HG02678 (cell line): ENCODE results near the gene KLF13.

ENCODE experiments used
- ATAC-seq: cut with Tn5 transposase; IDR thresholded peaks from one replicate; pipeline ENCODE4 v1.9.1; 2021; ENCODE audit warnings: mild to moderate bottlenecking, moderate library complexity; ENCODE audit not compliant: unreplicated experiment

The KLF13 gene

GRCh38 chr15:31331389-31331788 lies 4.8 kb downstream of the KLF13 start:
- no peak for ATAC-seq

DNA sequence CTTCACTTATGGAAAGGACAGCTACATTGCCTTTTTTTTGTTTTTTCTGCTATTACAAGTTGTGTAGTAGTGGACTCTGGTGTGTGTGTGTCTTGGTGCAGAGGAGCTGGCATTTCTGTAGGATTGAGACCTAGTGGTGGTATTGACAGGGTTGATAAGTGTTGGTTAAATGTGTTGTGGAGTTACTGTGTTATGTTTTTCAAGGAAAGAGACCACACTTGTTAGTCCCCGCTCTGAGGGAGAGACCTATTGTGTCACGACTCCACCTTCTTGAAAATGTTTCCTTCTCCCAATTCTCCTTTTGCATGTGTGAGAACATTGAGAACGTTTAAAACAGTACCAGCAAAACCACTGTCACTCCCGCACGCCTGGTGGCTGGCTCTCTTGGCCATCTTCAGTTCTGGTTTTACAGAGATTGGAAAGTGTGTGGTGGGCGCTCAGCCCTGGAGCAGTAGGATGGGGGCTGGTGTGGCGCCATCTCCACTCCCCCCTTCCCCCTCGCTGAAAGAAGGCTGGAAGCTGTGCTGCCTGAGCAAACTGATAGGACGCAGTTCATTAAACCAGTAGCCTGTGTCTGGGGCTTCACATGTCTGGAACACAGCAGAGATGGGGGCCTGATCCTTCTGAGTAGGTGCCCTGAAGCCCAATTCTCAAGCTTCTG lies 5.5 kb downstream of the KLF13 start:
- no peak for ATAC-seq

- no peak for ATAC-seq
Observed at GRCh38 chr15:31332681-31333071, 6.0 kb downstream of the KLF13 start.

DNA sequence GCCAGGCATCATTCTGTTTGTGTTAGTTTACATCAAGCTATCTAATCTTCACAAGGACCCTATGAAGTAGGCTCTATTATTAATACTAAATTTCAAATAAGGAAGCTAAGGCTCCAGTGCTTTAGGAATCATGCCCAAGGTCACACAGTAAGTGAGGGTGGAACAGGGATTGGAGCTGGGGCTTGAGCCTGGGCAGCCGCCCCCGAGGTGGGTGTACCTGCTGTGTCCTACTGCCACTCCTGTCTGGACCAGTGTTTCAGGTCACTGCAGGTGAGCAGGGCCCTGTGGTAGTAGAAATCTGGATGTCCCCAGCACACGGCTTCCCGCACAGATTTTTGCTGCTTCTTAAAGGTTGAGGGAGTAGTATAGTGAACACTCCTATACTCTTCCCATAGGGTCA lies 6.5 kb downstream of the KLF13 start:
- no peak for ATAC-seq

- ATAC-seq, result no peak
Observed at GRCh38 chr15:31333820-31334219, 7.2 kb downstream of the KLF13 start.

GRCh38 chr15:31335989-31336592 lies 9.5 kb downstream of the KLF13 start:
- no peak for ATAC-seq

DNA sequence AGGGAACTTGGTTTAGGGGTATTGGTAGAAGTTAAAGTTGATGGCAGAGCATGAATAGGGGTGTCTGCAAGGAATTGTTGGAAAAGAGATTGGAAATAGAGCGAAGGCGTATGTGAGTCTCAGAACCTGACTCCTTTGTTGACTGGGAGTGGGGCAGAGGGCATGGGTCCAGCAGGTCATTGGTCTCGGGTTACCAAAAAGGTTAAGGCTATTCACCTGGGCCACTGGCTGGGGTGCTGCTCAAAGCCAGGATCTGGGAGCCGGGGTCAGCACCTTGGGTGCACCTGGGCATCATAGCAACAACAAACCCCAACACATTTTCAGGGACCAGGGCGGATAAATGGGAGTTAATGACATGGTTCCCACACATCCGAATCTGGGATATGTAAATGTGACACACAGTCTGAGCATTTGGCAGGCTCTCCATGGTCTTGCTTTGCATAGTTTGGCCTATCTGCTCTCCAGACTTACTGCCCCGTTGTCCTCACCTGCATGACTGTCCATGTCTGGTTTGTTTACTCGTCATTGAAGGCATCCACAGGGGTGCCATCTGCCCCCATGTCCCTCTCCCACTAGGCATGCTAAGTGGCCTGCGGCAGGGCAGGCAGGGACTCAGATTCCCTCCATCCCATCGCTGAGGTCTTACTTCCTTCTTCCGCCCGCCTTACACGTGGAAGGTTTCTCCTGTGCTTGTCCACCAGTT lies 10.1 kb downstream of the KLF13 start:
- ATAC-seq, result no peak

- ATAC-seq, result no peak
Observed at GRCh38 chr15:31337352-31338031, 10.9 kb downstream of the KLF13 start.

- peak; percentile 47 for ATAC-seq
Observed at GRCh38 chr15:31338318-31338878, 11.8 kb downstream of the KLF13 start.

- ATAC-seq, result peak; percentile 61
Observed at GRCh38 chr15:31338879-31339557, 12.4 kb downstream of the KLF13 start.

DNA sequence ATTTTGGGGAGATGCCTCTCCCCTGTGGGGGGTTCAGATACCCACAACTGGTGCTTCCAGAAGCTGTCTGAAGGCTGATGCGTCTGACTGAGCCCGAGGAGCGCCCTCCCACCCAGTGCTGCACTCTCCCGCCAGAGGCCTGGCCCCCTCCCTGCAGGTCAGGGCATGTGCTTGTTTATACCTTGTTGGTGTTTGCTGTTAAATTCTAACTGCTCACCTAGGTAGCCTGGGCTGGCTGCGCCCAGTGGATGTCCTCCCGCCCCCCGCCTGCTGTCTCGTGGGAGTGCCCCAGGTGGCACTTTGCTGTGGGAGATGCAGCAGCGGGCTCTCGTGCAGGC lies 12.9 kb downstream of the KLF13 start:
- no peak for ATAC-seq

GRCh38 chr15:31340047-31340446 lies 13.4 kb downstream of the KLF13 start:
- ATAC-seq, result no peak

- ATAC-seq, result no peak
Observed at GRCh38 chr15:31340592-31340991, 14.0 kb downstream of the KLF13 start.

DNA sequence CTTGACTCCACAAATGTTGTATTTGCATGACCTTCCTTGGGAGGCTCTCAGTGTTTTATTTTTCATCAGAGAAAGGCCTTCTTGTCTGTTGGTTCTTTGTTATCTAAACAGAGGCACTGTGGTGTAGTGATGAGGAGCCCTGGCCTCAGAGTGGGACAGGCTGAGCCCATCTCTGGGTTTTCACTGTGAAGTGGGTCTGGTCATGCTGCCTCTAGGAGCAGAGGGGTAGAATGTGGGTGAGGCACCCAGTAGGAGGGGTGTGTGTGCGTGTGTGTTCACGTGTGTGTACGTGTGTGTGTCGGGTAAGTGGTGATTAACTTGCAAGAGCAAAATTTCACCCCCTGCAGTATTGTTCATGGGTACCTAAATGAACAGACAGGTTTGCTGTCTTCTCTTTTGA lies 14.4 kb downstream of the KLF13 start:
- no peak for ATAC-seq

- no peak for ATAC-seq
Observed at GRCh38 chr15:31341496-31342195, 15.0 kb downstream of the KLF13 start.

DNA sequence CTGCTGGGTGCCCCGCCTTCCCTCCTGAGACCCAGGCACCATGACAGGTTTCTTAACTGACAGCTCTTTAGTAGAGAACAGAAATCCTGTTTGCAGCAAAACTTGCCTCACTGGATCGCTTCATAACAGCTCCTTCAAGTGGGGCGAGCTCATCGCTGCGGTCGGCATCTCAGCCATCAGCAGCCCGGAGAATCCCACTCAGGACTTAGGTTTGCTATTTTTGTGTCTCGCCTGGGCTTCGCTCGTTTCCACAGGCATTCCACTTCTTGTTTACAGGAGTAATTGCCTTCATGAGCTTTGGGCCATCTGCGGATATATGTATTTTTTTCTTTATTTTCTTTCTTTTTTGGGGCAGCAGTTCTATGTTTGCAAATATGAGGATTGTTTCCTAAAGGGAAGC lies 15.7 kb downstream of the KLF13 start:
- no peak for ATAC-seq

DNA sequence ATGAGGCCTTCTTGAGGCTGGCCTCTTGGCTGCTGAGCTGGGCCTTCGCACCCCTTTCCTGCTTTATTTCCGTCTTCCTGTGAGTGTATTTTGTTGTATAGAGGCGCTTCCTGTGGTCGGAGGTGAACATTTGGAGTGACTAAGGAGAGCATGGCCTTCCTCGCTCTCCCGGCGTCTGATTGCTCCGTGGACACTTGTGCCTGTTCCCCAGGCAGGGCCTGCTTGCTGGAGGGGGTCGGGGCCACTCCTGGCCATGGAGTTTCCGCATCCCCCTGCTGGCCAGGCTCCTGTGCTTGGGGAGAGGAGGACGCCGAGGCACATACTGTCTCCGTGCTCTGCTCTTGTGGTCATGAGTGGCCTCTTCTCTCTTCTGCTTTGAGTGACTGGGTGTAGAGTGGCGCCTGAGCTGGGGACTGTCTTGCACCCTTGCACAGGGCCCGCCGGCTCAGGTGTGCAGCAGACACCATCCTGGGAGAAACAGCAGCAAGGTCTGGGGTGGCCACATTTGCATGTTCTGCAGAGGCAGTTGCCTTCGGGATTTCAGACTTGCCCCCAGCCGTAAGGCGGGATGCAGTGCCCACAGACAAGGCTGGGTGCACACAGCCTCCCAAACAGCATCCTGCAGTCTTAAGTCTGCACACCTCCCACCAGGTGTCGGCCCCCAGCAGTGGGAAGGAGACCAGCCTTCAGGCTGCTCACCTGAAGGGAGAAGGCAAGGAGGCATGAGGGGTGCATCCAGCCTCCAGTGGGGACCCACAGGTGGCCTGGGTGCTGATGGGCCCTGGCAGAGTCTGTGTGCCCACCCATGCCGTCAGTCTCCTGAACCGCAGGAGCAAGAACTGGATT lies 16.4 kb downstream of the KLF13 start:
- ATAC-seq, result no peak

DNA sequence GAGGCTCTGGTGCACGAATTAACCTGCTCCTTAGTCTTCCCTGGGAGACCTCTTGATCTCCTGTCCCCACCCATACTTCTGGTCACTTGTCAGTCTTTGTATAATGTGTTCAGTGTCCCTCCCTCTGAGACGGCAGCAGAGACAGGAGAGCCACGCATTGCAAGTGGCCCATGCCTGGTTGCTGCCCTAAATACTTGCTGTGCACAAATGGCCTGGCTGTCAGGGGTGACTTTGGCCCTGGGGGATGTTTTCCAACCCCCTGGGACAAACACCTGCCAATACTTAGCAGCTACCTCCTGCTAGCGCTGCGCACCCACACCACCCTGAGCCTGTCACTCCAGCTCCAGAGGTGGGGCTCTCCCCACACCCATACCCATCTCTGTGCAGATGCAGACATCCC lies 17.2 kb downstream of the KLF13 start:
- ATAC-seq, result no peak

- ATAC-seq, result no peak
Observed at GRCh38 chr15:31344266-31344665, 17.6 kb downstream of the KLF13 start.
